DMS114 treated with DMSO at 0.1 percent for 48 hours (cell line): Measurements from ENCODE around the gene BRS3.
"Not testable (repeated sequence)": the region's sequence is repeated elsewhere in the genome, so short reads cannot be mapped to it uniquely, and the experiment has no call there.

Experiments
- DNase-seq: peaks from one replicate; lab custom pipeline; 2025; ENCODE audit not compliant: unreplicated experiment; lab: John Stamatoyannopoulos, UW

The BRS3 gene

DNA sequence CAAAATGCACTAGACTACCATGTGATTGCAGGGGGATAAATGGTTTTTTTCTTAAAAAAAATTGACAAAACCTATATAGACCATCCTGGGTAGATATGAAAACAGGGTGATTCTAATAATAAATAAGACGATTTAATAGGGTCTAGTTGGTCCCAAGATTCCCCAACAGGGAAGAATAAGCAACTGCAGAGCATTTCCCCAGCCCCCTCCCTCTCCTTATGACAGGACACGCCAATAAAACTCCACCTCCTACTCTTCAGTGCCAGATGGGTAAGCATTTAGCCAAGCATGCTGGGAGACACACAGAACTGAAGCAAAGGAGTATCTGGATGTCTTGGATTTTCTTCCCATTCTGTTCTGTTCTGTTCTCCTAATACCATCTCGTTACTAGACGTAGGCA lies at the start of gene BRS3:
TSS of gene BRS3 (plus strand) at position 301 of the 400 bp plus-strand sequence. CDS start 168 bp downstream, outside the sequence.
- DNase-seq: no peak

DNA sequence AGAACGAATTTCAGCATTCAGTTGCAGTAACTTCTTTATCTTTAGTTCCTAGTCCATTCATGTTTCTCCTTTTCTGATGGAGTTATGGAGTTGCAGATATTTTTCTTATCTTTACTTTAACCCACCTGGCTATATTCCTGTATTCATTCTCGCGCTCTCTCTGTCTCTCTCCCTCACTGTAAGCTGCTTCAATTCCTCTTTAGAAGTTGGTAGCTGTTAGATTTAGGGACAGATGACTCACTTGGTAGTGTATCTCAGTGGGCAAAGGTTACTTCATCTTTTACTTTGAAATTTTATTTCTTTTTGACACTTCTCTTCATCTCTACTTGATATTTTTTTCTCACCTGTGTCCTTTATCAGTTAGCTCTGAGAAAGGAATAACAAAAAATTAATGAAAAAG lies 49.6 kb upstream of the BRS3 start:
- no peak for DNase-seq

DNA sequence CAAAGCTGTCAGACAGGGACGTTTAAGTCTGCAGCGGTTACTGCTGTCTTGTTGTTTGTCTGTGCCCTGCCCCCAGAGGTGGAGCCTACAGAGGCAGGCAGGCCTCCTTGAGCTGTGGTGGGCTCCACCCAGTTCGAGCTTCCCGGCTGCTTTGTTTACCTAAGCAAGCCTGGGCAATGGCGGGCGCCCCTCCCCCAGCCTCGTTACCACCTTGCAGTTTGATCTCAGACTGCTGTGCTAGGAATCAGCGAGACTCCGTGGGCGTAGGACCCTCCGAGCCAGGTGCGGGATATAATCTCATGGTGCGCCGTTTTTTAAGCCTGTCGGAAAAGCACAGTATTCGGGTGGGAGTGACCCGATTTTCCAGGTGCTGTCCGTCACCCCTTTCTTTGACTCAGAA lies 42.1 kb upstream of the BRS3 start:
- DNase-seq: not testable (repeated sequence)

DNA sequence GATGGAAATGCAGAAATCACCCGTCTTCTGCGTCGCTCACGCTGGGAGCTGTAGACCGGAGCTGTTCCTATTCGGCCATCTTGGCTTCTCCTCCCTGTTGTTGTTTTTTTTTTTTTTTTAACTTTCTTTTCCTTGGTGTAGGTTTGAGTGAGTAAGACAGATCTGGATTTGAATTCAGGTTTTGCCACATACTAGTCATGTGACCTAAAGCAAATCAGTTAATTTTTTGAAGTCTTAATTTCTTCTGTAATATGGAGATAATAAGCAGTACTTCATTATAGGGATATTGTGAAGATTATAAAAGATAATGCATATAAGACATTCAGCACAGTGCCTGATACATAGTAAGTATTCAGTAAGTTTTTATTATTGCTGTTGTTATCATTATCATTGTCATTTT lies 41.5 kb upstream of the BRS3 start:
- DNase-seq: no peak

DNA sequence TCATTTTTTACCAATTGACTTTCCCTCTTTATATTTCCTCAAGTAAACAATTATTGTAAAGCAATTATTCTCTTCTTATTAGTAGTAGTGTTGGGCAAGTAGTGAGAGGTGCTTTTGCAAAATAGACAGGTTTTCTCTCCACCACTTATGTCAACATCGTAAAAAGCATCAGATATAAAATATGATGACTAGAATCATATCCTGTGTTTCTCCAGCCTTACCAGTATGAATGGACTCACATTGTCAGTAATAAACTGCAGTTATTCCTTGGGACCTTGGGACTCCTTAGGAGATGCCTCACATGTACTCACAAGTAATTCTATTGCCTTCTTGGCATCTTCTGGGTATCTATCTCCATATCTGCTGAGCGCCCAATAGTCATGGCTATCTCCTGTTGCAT lies 40.4 kb upstream of the BRS3 start:
- no peak for DNase-seq

DNA sequence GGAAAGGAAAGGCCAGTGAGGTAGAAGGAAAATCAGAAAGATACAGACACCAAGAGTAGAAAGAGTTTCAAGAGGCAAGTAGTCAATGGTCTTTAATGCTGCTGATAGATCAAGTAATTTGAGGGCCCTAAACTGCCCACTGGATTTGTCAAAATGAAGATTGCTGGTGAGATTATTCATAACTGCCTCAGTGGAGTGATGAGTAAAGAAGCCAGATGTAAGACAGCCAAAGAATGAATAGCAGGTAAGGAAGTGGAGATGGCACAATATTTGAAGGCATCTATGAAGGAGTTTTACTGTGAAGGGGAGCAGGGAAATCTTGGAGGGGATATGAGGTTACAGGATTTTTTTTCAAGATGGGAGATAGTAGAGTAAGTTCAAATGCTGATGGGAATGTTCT lies 39.8 kb upstream of the BRS3 start:
- no peak for DNase-seq

DNA sequence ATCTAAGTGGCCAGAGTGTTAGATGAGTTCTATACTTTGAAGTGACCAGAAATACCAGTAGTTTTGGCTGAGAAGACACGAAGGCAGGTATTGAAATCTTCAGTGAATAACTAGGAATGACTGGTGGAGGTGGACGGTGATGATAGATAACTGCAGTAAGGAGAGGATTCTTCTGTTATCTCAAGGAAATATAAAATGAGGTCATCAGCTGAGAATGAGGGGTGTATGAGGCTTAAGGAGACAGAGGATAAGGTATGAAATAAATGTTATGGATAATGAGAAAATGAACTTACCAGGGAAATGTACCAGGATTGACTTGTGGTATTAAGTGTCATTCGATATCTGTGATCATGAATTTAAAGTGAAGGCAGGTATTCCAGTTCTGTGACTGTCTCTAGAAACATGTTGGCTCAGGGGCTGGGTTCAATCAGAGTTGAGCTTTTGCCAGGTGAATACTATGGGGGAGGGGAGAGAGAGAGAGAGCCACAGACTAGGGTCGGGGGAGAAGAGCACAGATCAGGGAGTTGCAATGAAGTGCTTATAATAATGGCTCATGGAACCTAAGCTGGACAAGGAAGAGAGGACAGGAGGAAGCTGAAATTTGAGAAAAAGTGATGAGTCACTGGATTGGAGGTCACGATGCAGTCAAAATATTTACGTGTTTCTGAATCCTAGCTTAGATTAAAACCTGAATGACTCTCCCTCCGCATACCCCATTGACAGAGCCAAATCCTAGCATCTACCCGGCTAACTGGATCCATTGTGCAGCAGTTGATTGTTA lies 37.5 kb upstream of the BRS3 start:
- DNase-seq: no peak

DNA sequence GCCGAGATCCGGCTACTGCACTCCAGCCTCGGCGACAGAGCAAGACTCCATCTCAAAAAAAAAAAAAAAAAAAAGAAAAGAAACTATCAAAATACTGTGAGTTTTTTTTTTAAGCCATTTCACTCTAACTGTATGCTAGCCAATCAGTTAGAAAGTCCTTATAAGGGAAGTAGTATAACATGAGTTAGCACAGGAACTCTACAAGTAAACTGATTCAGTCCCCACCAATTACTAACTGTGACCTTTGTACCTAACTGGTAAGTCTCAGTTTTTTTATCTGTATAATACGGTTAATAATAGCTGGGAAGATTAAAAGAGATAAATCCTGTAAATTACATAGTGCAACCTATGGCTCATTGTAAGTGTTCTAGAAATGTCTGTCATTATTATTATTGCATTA lies 35.1 kb upstream of the BRS3 start:
- no peak for DNase-seq

DNA sequence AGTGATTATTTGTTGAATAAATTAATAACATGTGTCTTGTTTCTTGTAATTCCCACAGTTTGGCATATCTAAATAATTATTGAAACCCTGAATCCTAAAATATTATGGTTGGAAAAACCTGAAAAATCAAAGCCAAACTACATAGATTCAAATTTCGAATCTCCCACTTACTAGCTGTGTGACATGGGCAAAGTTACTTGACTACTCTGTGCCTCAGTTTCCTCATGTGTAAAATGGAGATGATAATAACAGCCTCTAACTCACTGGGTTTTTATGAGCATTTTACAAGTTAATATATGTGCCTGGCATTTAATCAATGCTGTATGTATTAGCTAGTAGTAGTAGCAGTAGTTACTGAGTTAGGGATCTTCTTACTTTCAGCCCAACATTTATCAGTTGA lies 34.6 kb upstream of the BRS3 start:
- no peak for DNase-seq

DNA sequence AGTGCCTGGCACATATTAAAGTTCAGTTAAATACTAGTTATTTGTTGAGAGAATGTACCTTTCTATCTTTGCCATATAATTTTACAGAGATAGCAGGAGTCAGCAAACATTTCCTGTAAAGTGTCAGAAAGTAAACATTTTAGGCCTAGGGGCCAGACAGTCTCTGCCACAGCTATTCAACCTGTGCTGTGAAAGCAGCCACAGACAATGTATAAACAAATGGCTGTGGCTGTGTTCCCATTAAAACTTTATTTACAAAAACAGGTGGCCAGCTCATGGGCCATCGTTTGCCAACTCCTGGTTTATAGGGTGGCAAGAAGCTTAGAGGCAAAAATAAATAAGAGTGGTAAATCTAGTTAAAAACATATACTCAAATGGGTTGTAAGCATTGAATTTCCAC lies 34.0 kb upstream of the BRS3 start:
- DNase-seq: no peak

DNA sequence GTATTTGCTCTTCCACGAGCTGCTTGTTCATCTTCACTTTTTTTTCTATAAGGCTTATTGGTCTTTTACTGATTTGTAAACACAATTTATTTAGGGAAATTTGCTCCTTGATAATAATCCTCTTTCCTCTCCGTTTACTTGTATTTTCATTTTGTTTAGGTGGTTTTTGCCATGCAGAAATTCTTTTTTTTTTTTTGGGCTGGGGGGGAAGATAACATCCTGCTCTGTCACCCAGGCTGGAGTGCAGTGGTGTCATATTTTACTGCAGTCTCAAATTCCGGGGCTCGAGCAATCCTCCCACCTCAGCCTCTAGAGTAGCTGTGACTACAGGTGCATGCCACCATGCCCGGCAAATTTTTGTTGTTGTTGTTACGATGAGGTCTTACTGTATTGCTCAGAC lies 31.6 kb upstream of the BRS3 start:
- DNase-seq: no peak

DNA sequence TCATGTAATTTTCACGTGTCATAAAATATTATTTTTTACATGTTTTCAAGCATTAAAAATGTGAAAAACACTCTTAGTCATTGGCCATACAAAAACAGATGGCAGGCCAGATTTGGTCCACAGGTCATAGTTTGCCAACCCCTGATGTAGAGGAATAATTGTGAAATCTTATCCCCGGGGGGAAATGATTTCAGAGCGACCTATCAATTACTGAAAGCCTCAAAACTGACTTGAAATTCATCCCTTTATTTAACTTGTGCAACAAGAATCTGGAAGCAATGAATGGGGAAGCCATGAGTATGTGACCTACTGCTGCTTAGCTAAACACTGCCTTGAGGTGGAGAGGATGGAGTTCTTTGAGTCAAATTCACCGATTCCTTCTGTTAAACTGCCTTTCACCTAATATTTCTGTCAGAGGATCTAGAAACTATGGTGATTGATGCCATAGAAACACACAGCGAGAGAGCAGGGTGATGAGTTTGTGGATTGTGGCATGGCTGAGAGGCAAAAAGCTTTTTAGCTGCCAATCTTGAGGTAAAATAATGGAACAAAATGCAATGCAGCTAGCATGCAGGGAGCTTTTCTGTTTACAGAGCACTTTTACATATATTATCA lies 30.3 kb upstream of the BRS3 start:
- DNase-seq: no peak

DNA sequence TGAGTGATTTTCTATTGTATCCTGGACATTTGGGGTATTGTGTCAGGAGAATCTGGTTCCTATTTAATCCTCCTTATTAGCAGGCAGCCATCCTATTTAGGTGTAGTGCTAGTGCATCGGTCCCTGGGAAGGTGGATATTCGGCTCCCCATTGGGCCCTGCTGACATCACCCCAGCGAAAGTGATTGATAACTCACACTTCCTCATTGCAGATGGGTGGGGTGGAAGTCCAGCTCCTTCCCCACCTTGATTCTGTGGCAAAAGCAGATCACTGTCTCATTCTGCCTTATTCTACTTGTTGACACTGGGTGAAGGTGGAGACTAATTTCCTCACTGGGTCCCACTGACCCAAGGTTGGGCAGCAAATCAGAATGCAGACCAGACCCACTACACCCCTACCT lies 23.2 kb upstream of the BRS3 start:
- DNase-seq: no peak

DNA sequence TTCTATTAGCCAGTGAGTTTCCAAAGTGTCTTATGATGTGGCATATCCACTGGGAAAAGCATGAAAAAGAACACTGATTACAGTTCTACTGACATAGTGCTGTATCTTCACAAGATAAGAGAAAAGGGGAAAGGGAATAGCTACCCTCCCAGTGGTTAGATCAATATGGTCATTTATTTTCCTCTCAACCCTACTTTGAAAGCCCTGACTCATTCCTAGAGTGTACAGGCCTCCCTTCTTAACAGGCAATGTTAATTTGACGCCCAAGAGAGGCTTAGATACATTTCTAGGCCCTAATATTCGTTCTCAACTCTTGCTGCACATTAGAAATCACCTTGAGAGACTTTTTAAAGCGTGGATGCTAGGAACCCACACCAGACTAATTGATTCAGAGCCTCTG lies 20.4 kb upstream of the BRS3 start:
- DNase-seq: no peak

DNA sequence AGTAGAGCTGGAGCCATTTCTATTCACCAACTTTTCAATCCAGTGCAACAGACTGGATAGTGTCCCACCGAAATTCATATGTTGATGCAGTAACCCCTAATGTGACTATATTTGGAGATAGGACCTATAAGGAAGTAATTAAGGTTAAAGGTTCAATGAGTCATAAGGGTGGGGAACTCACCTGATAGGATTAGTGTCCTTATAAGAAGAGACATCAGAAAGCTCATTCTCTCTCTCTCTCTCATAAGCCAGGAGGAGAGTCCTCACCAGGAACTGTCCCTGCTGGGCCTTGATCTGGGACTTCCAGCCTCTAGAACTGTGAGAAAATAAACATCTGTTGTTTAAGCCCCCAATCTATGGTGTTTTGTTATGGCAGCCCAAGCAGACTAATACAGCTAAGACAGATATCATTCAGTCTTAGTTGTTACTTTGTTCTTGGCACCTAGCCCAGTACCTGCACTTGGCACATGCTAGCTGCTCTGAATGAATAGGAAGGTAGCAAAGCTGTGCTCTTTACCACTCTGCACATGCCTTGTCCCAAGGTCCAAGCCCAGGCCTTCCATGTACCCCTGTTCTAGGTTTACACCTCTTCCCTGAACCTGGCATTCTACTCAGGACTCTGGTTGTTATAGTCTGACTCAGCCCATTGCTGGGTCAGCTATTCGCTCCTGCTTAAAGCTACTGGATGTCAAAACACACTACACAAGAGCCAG lies 19.2 kb upstream of the BRS3 start:
- DNase-seq: no peak

DNA sequence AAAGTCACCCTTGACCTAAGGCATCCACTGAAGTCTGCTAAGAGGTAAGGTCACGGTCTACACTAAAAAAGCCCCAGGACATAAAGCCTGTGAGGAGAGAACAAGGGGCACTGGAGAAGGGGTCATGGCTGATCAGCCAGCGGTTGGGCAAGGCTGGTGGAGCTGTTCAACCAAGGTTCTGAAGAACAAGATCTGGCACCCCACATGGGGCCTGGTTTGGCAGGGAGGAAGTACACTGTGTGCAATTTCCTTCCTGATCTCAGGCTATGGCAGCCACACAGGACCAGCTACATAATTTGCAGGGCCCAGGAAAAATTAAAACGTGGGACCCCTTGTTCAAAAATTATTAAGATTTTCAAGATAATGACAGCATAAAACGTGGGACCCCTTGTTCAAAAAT lies 14.1 kb upstream of the BRS3 start:
- no peak for DNase-seq

DNA sequence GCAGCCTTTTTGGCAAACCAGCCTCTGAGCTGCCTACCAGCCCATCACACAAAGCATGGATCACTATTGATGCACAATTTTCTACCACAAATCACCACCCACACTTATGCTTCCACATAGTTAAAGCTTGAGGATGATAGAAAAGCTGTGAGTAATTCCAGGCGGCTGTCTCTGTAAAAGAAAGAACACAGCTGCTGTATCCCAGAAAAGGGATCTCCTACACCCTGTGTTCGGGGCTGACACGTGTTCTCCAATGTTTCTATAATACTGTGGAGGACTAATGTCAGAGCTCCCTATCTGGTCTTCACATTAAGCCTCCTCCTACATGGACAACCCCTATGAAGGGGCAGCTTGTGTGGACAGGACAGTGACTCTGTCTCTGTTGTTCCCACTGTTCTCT lies 12.5 kb upstream of the BRS3 start:
- no peak for DNase-seq

DNA sequence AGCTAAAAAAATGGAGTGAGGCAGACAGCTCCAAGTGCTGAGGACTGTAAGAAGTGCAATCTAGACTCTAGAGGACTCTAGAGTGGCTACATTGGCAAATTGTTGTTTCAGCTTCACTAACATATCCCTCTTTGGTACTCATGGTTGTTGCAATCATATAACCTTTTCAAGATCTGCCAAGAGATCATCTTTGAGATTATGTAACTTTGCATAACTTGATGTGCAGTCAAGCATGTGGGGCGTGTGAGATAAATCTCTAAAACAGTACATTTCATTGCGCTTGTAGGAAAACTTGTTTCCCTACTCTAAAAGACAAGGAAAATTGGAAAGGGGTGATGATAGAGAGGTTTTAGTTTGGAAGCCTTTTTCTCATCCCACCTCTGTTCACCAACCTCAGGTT lies 11.2 kb upstream of the BRS3 start:
- no peak for DNase-seq

DNA sequence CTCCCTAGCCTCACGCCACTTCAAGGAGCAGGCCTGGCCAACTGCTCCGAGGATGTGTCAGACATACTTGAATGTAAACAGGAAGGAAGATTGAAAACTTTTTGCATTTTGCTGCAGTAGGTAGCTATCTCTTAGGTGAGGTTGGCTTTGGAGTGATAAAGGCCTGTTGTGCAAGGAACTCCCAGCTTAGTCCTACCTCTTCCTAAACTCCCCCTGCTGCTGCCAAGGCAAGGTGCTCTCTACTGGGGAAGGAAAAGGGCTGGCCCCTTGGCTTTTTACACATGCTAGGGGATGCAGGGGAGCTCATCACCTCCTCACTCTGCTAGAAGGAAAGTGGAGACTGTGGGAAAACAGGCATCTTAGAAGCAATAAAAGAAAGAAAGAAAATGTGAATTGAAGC lies 10.7 kb upstream of the BRS3 start:
- DNase-seq: no peak

DNA sequence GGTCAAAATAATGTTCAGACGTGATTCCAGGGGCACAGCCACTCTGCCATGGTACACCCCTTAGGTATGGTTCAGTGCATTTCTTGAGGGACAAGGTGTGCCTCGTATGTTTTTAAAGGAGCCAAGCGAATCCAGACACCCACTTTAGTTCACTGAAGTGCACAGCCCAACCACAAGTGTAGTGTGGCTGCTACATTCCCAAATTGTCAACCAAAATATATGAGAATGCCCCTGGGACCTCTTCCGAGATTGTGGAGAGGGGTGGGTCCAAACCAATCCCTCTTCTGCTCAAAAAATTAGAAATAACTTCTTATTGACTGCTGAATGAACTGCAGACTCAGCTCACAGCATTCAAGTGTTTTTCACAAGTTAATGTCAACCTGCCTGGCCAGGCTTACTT lies 7.4 kb upstream of the BRS3 start:
- no peak for DNase-seq

DNA sequence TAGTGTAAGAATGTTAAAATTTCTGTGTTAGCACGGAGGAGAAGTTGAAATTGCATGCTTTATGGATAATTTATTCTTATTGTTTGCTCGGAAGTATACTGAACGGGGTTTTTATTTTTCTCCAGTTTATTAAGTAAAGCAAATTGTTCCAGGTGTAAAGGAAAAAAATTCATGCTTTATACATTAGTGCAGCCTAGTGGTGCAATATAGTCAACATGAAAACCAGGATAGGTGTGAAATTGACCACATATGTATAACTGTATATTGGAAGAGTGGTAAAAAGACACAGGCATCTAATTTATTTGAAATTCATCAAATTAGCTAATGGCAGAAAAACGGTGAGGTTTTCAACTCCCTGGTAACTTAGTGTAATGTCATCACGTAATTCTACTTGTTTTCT lies 959 bp downstream of the BRS3 start:
- DNase-seq: no peak

DNA sequence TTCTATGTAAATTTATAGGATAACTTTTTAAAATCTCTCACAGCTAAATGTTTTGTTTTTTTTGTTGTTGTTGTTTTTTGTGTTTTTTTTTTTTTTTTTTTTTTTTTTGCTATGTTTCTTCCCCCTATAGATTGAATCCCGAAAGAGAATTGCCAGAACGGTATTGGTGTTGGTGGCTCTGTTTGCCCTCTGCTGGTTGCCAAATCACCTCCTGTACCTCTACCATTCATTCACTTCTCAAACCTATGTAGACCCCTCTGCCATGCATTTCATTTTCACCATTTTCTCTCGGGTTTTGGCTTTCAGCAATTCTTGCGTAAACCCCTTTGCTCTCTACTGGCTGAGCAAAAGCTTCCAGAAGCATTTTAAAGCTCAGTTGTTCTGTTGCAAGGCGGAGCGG lies 4.1 kb downstream of the BRS3 start:
- DNase-seq: no peak
